GM21786 (cell line): Measurements from ENCODE around the gene GRID1.

Source experiments
- ATAC-seq: cut with Tn5 transposase; IDR thresholded peaks from one replicate; pipeline ENCODE4 v1.9.1; 2021; ENCODE audit not compliant: unreplicated experiment

Gene GRID1

GRCh38 chr10:86316274-86316835, 50.2 kb downstream of the GRID1 start:
- ATAC-seq, result no peak

DNA sequence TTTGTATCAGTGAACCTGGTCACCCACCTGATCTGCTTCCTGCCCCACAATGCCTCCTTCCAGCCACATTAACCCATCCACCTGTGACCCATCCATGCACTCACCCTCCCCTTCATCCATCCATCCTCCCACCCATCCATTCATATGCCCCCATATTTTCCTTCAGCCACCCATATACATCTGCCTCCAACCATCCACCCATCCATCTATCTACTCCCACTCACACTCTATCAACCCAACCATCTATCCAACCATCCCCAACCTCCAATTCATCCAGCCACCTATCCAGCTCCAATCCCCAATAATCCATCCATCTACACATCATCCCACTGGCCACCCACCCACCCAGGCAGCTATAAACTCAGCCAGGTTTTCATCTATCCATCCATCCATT, 51.0 kb downstream of the GRID1 start:
- ATAC-seq, result no peak

DNA sequence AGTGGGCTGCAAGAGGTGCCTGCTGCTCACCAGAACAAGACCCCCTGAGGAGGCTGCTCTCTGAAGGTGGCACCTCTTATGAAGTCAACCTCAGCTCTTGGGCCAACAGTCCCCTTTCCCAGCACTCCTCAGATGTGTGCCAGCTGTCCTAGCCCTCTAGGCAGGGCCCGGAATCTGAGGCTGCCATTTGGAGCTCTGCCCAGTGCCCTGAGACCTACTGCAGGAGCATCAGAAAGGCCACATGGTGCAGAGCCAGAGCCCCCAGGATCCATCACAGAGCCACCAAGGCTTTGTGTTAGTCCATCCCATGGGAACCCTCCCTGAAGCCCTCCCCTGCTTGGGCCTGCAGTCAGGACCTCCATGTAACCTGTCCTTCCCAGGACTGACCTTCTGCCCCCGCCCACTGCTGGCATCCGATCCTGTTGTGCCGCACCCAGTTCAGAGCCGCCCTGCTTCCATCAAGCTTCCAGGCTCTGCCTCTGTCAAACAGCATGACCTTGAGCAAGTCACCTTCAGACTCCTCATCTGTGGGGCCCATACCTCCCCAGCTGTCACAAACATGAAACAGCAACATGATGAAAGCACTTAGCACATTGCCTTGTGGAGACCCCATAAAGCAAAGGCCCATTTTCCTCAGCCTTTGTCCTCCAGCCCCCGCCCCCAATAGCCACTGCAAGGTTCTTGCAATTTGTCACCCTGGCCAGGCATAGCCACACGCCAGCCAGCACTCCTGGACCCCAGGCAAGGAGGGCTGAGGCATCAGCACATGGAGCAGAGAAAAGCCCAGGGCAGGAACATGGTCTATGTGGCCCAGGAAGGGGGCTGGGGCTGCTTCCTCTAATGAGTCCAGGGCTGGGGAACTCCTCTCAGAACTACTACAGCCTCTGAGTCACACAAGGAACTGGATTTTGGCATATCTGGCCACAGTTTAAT, 51.7 kb downstream of the GRID1 start:
- no peak for ATAC-seq

DNA sequence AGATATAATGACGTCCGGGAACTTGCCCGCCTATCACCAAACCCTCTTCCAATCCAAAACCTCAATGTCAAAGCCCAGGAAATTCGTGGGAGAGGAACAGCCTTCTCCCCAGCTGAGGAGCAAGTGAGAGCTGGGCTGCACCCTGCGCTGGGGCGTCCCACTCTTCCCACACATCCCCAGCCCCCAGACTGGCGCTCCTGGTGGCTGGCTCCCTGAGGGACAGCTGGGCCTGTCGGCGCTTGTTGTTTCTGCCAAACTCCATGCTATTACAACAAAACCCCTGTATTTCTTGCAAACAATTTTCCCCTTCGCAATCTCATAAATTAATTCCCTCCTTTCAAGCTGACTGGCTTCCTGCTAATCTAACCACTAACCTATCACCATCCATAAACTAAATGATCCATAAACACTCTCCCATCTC, 53.0 kb downstream of the GRID1 start:
- ATAC-seq, result no peak

DNA sequence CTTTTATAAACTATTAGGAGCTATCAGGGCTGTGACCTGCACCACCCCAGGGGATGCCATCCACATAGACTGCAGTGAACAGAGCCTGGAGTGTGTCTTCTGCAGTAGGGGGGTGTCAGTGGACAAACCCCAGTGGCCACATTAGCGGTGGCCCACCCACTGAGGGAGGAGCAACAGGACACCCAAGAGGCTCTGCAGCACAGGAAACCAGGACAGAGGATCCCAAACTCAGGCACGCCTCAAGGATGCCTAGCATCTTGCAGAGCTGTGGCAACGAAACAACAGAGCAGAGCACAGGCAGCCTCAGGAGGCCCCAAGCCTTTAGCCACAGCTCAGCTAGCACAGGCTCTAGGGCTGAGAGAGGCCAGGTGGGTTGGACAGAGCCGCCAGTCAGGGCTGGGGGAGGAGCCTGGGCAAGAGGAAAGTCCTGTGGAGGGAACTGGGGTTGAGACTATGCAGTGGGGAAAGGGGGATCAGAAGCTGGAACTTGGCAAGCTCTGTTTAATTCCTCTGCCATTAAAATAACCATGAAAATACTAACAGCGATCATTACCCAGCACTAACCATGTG, 53.8 kb downstream of the GRID1 start:
- ATAC-seq, result no peak

- ATAC-seq, result no peak
Observed at GRCh38 chr10:86311906-86312305, 54.7 kb downstream of the GRID1 start.

DNA sequence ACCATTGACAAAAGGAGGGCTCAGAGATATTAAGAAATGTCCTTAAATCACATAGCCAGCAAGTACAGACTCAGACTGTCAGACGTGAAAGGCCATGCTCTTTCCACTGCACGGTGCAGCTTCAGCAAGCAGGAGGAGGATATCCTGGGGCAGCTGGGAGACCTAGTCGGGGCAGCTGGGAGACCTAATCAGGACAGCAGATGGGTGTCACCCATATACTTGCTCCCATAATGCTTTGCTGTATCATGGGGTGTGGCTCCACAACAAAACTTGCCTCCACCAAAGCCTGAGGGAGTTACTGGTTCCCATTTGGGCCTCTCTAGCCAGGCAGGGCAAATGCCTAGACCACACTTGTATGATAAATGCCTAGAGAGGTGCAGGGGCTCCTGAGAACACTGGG, 55.4 kb downstream of the GRID1 start:
- ATAC-seq, result no peak

DNA sequence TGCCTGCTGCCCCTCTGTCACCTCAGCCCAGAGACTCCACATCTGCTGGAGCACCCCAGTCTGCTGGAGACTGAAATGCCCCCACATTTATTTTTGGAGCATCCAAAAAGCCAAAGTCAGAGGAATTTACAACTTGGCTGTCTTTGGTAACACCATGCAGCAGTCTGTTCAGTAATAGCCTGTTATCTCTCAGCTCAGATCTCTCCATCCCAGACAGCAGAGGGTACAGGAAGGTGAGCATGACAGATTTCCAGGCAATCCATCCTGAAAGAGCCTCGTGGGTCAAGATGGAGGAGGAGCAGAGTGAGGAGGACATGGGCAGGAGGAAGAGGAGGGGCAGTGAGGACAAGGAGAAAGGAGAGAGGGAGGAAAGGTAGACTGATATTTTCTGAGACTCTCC, 55.9 kb downstream of the GRID1 start:
- no peak for ATAC-seq

DNA sequence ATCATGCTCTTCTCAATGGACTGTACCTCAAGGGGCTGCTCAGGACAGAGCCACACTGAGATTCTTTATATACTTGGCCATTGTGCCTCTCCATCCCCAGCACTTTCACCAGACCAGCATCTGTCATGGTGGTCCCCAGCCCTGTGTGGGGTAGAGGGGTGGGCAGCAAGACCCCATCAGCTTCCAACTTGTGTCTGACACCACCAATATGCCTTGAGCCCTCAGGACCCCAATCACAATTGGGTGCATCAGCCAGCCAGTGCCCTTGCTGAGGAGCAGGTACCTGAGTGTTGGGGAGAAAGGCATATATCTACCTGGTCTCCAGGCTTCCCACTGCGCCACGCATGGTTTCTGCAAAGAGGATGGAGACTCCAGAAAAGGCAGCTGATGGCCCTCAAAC, 56.3 kb downstream of the GRID1 start:
- no peak for ATAC-seq

- no peak for ATAC-seq
Observed at GRCh38 chr10:86308056-86308455, 58.5 kb downstream of the GRID1 start.

DNA sequence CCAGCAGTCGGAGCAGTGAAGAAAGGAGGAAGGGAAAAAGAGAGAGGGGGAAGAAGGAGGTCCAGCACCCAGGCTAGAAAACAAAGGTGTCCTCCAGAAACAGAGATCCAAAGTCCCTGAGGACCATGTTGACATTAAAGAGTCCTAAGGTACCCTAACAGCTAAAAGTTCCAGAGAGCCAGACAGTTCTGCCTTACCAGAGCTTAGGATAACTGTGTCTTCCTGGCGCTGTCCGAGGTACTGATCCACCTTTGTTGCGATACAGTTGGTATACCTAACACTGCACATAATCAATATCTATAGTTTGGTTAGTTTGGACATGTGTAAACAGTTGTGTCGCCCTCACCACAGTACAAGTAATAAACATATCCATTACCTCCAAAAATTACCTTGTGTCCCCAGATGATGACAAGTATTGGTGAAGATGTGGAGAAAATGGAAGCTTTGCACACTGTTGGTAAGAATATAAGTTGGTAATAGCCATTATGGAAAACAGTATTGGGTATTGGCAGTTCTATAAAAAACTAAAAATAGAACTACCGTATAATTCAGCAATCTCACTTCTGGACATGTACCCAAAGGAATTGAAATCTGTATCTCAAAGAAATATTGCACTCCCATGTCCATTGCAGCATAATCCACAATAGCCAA, 59.8 kb downstream of the GRID1 start:
- no peak for ATAC-seq

DNA sequence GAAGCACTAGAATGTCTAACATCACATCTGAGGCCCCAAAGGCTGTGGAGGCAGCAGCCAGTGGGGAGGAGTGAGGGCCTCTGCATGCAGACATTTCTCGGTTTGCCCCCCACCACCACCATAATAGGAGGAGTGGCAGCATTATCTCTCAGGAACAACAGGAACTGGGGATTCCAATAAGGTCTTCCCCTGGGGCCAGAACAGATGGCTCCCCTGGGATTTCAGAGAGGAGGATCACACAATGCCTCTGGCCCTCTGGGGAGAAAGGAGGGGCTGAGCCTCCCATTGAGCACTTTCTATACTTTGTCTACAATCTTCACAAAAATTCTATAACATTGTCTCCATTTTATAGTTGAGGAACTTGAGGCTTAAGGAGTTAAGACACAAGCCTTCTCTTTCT, 61.1 kb downstream of the GRID1 start:
- ATAC-seq, result no peak

GRCh38 chr10:86304436-86304835, 62.2 kb downstream of the GRID1 start:
- ATAC-seq, result no peak

GRCh38 chr10:86303626-86304025, 63.0 kb downstream of the GRID1 start:
- no peak for ATAC-seq

GRCh38 chr10:86301971-86302370, 64.6 kb downstream of the GRID1 start:
- no peak for ATAC-seq

GRCh38 chr10:86300931-86301830, 65.4 kb downstream of the GRID1 start:
- no peak for ATAC-seq

DNA sequence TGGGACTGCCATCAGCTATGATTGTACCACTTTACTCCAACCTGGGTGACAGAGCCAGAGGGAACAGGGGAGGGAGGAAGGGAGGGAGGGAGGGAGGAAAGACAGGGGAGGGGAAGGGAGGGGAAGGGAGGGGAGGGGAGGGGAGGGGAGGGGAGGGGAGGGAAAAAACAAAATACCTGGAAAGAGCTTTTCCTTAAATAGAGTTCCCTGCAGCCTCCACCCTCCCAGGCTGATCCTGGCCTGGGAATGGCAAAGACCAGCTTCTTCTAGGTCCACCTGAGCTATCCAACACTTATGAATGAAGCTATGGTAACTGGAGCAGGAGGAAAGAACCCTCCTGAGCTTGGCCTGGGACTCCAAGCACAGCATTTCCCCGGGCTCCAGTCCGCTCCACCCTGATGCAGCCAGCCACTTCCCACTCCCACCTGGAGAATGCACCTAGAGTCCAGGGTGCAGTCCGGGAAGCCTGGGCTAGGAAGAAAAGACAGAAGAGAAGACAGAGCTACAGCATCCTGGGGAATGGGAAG, 66.1 kb downstream of the GRID1 start:
- ATAC-seq, result no peak

- ATAC-seq, result no peak
Observed at GRCh38 chr10:86299562-86299961, 67.0 kb downstream of the GRID1 start.

DNA sequence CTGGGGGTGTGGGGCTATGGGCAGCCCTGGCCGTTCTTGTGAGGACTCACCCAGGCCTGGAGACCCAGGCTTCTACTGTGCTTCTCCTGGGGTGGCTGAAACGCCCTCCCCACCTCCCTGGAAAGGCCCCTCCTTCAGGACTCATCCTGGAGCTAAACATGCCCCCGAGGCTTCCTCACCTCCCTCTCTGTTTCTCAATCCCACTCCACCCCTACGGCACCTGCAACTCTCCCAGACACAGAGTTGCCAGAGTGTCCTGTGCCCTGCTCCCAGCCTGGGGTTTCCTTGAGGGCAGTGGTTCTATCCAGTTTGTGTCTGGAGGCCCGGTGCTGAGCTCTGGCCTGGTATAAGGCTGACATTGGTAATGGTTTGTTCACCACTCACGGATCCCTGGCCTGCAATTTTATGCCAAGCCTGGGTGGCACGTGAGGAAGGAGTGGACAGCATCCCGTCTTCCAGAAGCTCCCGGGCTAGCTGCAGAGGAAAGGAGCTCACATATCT, 68.0 kb downstream of the GRID1 start:
- ATAC-seq, result no peak

- ATAC-seq, result no peak
Observed at GRCh38 chr10:86295791-86296190, 70.8 kb downstream of the GRID1 start.
